Stimulated activated CD4-positive, alpha-beta T cell treated with anti-CD3 and anti-CD28 coated beads, Interleukin-1b, Interleukin-23, amount 100 ng/mL, for 24 hours (primary cell): ENCODE results near the gene PBRM1.

Source experiments
- DNase-seq, 4 experiments: peaks; one replicate each; pipeline ENCODE4 v3.0.0-alpha.2; 2020; ENCODE audit warnings: low read depth in 4 of 4, low spot score in 1 of 4

Gene PBRM1

DNA sequence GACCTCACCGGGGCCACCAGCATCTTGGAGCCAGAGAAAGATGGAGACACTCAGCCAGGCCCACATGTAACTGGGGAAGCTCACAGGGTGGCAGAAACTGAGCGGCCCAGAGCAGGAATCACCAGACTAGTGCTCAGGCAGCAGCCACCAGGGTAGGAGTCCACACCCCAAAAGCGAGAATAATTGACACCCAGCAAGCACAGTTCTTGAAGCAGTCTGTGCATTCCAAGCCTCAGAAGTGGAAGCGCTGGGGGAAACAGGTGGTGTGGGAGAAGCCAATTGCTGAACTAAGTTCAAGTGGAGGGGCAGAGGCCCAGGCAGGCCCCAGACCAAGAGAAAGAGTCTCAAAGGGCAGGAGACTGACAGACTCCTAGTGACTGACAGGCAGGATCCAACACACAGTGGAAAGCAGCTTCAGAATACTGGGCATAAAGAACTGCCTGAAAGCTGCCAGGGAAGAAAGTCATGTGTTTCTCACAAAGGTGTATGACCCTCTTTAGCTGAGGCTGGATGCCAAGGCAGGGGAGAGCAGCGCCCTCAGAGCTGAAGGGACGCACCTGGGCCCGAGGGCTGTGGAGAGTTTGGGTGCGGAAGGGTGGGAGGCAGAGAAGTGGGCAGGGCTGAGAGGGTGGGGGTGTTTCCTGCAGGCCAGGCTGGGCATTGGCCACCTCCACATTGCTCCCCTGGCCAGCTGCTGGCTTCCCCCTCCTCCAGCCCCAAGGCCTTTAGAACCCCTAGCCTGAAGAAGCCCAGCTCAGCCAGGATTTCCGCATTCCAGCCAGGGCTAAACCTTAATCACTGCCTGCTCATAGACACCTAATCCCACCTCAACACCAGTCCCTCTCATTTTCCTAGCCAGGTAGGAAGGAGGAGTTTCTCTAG is 159.8 kb downstream of the PBRM1 start:
- DNase-seq = no peak

DNA sequence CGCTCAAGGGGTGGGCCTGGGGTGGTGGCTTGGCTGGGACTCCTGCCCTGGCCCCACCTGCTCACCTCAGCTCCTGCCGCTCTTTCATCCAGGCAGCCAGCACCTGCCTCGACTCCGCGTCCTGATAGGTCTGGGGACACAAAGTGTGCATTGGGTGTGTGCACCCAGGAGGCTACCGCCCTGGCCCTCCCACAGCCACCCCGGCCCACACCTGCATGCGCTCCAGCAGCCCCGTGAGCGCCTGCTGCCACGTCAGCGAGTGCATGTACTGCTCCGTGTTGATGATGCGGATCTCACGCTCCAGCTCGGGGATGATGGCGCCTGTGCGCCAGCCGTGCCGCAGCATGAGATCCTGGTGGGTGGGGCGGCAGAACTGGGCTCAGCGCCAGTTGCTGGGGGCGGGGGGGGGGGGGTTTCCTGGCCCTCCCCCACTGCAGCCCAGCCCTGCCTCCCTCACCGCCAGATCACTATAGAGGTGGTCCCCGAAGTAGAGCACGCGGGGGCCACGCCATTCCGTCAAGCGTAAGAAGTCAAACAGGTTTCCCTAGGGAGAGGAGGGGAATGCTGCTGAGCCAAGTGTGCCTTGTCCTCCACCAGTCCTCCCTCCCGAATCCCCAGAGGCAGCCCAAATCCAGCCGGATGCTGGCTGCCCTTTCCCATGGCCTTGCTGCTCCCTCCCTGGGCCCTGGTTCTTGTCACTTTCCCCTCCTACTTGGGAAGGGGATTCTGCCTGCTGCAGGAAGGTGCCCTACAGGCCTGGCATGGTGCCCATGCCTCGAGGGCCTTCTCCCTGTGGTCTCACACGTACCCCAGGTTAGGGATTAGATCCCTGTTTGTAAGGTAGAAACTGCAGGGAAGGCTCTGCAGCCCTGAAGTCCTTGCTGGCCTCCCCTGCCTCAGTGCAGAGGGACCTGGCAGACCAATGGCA is 160.7 kb downstream of the PBRM1 start:
- DNase-seq = no peak

DNA sequence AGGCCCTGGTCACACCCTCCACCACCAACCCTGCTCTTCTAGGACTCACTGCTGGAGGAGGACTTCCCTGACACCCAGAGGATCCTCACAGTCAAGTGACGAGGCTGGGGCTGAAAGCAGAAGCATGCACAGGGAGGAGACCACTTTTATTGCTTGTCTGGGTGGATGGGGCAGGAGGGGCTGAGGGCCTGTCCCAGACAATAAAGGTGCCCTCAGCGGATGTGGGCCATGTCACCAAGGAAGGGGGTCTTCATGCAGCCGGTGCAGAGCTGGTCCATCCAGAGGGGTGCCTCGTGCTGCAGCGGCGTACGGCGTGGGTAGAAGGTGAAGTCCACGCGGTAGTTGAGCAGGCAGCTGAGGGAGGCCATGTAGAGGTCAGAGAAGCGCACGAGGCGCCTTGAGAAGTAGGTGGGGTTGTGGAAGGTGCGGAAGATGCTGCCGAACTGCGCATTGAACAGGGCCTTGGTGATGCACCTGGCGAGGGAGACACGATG is 161.4 kb downstream of the PBRM1 start:
- no peak for DNase-seq

DNA sequence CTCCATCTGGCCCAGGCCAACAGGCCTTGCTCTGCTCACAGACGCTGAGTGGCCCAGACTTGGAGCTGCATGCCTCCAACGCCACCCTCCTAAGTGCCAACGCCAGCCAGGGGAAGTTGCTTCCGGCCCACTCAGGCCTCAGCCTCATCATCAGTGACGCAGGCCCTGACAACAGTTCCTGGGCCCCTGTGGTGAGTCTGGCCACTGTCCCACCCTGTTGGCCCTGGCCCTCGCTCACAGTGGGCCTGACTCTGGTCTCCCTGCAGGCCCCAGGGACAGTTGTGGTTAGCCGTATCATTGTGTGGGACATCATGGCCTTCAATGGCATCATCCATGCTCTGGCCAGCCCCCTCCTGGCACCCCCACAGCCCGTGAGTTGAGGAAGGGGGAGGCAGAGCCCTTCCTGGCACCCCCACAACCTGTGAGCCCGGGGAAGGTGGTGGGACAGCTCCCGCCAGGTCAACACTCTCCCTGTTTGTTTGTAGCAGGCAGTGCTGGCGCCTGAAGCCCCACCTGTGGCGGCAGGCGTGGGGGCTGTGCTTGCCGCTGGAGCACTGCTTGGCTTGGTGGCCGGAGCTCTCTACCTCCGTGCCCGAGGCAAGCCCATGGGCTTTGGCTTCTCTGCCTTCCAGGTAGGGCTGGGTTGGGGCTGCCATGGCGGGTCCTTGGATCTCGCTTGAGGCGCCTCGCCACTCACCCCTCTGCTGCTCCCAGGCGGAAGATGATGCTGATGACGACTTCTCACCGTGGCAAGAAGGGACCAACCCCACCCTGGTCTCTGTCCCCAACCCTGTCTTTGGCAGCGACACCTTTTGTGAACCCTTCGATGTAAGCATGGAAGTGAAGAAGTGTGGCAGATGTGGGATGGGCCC is 162.1 kb downstream of the PBRM1 start:
- no peak for DNase-seq

DNA sequence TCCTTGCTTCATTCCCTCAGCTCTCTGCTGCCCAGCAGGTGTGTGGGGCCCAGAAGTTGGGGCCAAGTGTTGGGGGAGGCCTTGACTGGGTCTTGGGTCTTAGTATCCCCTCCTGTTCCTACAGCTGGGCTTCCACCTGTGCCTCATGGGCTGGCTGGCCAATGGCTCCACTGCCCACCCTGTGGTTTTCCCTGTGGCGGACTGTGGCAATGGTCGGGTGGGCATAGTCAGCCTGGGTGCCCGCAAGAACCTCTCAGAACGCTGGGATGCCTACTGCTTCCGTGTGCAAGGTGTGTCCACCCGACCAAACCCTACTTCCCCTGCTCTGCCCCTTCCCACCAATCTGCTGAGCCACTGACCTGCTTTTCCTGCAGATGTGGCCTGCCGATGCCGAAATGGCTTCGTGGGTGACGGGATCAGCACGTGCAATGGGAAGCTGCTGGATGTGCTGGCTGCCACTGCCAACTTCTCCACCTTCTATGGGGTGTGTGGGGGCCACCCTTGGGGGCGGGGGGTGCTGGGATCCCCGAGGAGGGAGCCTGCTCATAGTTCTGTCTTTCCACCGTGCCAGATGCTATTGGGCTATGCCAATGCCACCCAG is 163.0 kb downstream of the PBRM1 start:
- DNase-seq = no peak

DNA sequence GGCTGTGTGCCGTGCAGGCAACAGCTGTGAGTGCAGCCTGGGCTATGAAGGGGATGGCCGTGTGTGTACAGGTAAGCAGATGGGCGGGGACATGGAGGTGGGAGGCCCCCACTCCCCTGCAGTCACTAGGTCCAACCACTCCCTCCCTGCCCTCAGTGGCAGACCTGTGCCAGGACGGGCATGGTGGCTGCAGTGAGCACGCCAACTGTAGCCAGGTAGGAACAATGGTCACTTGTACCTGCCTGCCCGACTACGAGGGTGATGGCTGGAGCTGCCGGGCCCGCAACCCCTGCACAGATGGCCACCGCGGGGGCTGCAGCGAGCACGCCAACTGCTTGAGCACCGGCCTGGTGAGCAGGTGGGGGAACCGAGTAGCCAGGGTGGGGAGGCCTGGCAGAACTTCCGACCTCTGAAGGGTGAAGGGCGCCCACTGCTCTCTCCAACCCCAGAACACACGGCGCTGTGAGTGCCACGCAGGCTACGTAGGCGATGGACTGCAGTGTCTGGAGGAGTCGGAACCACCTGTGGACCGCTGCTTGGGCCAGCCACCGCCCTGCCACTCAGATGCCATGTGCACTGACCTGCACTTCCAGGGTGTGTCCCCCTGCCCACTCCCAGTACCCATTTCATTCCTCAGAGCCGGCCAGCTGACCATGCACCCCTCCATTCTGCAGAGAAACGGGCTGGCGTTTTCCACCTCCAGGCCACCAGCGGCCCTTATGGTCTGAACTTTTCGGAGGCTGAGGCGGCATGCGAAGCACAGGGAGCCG is 163.6 kb downstream of the PBRM1 start:
- no peak for DNase-seq

DNA sequence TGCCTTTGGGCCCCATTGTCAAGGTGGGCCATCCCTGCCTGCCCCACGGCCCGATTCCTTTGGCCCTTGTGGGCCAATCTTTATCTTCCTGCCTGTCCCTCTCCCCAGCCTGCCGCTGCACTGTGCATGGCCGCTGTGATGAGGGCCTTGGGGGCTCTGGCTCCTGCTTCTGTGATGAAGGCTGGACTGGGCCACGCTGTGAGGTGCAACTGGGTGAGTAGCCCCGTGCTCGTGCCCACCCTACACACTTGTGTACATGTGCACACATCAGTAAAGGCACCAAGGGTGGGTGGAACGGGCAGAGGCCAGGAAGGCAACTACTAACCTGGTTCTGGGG is 164.3 kb downstream of the PBRM1 start:
- DNase-seq = no peak

DNA sequence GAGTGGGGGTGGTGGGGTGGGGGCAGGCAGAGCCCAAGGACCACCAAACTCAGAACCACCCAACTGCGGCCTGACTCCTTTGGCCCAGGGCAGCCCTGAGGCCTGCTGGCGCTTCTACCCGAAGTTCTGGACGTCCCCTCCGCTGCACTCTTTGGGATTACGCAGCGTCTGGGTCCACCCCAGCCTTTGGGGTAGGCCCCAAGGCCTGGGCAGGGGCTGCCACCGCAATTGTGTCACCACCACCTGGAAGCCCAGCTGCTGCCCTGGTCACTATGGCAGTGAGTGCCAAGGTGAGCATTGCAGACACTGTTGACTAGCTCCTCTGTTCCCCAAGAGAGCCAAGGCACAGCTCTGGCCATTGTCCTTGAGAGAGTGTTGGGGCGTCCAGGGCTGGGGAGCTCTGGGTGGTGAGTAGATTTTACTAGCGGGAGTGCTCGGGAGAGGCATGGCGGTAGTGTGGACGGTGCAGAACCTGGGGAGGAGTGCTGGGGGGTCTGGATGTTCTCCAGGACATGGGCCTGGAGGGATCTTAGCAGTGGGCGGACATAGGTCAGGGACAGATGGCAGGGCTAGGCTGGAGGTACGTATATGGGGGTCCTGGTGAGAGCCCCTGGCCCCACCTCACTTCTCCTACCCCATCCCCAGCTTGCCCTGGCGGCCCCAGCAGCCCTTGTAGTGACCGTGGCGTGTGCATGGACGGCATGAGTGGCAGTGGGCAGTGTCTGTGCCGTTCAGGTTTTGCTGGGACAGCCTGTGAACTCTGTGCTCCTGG is 164.8 kb downstream of the PBRM1 start:
- DNase-seq = no peak

DNA sequence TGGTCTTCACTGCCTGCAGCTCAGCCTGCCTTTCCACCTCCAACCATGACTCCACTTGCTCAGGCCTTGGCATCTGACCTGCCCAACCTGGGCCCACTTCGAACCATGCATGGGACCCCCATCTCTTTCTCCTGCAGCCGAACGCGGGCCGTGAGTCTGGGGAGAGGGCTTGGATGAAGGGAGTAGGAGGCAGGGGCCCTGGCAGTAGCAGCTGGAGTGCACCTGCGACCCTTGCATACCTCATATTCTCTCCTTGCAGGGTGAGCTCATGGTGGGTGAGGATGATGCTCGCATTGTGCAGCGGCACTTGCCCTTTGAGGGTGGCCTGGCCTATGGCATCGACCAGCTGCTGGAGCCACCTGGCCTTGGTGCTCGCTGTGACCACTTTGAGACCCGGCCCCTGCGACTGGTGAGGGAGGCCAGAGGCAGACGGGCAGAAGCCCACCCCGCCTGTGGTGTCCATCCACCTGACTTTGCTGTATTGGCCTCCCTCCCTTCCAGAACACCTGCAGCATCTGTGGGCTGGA is 165.5 kb downstream of the PBRM1 start:
- no peak for DNase-seq

DNA sequence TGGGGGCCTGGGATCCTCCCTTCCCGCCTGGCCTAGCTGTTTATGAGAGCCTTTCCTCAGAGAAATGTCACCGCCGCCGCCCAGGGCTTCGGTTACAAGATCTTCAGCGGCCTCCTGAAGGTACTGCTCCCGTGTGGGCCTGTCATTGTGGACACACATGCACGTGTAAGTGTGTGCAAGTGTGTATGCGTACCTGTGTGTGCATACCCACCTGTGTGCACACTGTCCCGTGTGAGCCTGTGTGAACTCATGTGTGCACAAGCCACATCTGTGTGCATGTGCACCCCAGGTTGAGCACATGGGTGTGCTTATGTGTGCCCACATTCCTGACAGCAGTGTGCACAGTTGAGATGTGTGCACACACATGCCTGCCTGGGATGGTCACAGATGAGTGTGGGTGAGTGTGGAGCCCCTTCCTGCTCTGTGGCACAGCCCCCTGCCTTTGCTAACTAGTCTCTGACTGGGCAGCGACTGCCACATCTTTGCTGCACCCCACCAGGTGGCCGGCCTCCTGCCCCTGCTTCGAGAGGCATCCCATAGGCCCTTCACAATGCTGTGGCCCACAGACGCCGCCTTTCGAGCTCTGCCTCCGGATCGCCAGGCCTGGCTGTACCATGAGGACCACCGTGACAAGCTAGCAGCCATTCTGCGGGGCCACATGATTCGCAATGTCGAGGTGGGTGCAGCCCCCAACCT is 166.1 kb downstream of the PBRM1 start:
- no peak for DNase-seq

DNA sequence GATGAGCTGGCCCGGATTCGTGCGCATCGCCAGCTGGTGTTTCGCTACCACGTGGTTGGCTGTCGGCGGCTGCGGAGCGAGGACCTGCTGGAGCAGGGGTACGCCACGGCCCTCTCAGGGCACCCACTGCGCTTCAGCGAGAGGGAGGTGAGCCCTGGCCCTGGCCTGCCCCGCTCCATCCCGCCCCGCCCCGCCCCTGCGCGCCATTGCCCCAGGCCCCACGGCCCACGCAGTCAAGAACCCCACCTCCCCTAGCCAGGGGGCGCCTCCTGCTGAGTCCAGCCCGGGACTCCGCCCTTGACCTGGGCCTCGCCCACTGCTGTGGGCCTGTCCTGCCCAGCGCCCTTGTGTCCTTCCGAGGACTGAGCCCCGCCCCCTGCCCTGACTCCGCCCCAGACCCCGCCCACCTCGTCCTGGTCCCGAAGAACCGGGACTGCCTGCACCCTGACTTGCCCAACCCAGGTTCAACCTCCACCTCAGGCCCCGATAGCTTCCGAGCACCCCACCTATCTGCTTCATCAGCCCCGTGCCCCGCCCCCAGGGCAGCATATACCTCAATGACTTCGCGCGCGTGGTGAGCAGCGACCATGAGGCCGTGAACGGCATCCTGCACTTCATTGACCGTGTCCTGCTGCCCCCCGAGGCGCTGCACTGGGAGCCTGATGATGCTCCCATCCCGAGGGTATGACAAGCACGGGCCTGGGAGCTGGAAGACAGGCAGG is 166.8 kb downstream of the PBRM1 start:
- no peak for DNase-seq

DNA sequence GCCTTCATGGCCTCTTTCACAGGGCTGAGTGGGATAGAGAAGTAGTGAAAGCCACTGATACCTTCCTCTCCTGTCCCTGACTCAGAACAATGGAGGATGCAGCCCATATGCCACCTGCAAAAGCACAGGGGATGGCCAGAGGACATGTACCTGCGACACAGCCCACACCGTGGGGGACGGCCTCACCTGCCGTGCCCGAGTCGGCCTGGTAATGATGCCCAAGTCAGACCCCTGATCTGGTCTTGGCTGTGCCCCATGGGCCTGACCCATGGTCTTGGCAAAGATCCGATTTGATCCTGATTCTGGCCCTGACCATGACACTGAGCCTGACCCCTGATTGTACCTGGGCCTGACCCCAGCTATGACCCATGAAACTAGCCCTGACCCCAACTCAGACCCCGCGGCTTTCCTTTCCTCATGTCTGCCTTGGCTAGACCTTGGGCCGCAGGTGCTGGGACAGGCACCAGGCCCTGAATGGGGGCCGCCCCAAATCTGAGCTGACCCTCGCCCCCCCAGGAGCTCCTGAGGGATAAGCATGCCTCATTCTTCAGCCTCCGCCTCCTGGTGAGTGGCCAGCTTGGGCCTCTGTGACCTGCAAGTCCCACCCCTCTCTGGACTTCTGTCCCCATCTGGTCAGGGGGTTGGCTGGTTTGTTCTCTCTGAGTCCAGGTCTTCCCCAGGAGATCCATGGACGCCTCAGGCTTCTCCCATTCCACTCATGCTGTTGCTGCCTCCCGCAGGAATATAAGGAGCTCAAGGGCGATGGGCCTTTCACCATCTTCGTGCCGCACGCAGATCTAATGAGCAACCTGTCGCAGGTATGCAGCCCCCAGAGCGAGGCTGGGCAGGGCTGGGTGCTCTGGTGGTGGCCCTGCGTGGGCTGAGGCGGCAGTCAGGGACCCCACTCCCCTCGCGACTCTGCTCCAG is 167.7 kb downstream of the PBRM1 start:
- DNase-seq = no peak

DNA sequence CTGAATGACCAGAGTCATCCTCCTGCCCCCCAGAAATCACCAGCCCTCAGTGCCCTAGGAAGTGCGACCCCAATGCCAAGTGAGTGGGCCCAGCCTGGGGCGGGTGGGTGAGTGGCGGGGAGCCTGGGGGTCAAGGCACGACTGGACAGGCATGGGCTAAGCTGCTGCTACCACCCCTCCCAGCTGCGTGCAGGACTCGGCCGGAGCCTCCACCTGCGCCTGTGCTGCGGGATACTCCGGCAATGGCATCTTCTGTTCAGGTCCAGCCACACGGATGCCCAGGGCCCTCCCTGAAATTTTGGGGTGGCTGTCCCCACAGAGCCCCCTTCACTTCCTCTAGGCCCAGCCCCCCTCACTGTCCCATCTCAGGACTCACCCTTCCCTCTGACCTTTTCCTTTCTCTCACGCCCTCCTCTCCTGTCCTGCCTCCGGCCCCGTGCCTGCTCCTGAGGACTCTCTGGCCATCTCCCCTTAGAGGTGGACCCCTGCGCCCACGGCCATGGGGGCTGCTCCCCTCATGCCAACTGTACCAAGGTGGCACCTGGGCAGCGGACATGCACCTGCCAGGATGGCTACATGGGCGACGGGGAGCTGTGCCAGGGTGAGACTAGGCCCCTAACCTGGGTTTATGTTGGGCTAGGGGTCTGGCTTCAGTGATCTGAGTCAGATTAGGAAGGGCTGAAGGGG is 169.1 kb downstream of the PBRM1 start:
- no peak for DNase-seq

DNA sequence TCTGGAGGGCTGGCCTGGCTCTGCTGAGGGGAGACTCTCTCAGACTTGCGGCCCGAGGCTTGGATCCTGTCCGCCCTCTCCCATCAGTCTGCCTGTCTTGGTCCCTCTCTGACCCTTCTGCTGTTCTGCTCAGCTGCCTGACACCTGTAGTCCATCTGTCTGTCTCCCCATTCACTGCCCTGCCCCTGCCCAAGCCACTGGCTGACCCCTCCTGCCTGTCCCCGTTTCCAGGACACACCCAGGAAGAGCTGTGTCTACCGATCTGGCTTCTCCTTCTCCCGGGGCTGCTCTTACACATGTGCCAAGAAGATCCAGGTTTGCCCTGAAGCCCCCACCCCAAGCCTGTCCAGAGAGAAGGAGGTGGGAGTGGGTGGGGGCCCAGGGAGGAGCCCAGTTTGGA is 170.5 kb downstream of the PBRM1 start:
- no peak for DNase-seq

DNA sequence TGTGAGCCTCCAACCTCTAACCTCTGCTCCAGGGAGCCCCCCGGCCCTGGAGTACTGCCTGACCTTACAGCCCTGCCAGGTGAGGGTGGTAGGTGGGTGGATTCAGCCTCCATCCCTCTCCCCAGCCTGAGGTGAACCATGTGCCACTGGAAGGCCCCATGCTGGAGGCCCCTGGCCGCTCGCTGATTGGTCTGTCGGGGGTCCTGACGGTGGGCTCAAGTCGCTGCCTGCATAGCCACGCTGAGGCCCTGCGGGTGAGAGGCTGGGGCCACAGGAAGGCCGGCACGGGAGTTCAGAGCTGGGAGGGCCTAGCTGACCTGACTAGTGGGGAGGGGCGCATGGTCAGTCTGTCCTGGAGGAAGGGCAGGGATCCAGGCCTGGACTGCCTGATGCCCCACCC is 171.1 kb downstream of the PBRM1 start:
- no peak for DNase-seq

DNA sequence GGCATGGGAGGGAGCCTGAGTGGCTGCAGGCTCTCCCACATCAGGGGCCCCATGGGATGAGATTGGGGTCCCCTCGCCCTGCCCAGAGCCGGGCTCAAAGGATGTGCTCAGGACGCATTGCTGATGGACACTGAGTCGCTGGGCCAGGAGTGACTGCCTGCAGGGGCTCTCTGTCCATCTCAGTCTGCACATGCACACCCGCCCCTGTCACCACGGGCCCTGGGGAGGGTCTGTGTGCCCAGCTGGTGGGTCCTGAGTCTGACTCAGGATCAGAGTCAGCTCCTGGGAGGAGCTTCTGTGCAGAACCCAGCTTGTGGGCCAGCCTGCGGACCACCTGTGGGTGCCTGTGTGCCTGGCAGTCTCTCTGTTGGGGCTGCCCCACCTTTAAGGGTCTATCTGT is 172.4 kb downstream of the PBRM1 start:
- no peak for DNase-seq
